OCI-LY7 (cell line): ENCODE results near the gene HLA-DMA.

Source experiments
- EZH2phosphoT487 ChIP-seq: fragments of 200-600 bp; sonication (generic); IDR thresholded peaks from 2 replicates; pipeline ENCODE4 v1.6.1; 2018; ENCODE audit warnings: low read depth, borderline replicate concordance, mild to moderate bottlenecking, mixed run types, antibody characterized with exemption, low read length, moderate library complexity, mixed read lengths
- TF ChIP-seq, protein P1 (sequence below): fragments of 200-600 bp; sonication (generic); conservative IDR thresholded peaks from 2 replicates; pipeline ENCODE4 v1.5.1; 2014; ENCODE audit warnings: mild to moderate bottlenecking, antibody characterized with exemption, low read length, moderate library complexity, mixed read lengths

DNA sequence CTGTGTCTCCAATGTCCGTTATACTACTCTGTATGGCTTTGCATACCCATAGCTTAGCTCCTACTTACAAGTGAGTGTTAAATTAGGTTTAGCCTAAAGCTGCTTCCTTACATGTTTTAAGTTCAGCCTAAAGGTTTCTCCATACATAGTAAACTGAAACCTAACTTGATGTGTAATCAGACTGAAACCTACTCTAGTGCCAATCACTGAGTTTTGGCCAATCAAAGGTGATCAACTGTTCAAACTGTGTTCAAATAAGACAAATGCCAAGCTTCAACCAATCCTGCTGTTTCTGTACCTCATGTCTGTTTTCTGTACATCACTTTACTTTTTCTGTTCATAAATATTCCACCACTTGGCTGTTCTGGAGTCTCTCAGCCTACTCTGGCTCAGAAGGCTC is 36.5 kb upstream of the HLA-DMA start:
- TF ChIP-seq, protein P1, sequence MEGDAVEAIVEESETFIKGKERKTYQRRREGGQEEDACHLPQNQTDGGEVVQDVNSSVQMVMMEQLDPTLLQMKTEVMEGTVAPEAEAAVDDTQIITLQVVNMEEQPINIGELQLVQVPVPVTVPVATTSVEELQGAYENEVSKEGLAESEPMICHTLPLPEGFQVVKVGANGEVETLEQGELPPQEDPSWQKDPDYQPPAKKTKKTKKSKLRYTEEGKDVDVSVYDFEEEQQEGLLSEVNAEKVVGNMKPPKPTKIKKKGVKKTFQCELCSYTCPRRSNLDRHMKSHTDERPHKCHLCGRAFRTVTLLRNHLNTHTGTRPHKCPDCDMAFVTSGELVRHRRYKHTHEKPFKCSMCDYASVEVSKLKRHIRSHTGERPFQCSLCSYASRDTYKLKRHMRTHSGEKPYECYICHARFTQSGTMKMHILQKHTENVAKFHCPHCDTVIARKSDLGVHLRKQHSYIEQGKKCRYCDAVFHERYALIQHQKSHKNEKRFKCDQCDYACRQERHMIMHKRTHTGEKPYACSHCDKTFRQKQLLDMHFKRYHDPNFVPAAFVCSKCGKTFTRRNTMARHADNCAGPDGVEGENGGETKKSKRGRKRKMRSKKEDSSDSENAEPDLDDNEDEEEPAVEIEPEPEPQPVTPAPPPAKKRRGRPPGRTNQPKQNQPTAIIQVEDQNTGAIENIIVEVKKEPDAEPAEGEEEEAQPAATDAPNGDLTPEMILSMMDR = no peak
- no peak for TF ChIP-seq EZH2phosphoT487
